Type B pancreatic cell (in vitro differentiated cells): Measurements from ENCODE around the gene FLOT1. TPM values are rescaled to one million over a fixed set of nuclear protein-coding genes. Genes with fewer than 3 reads are reported as not detected.
A peak's percentile ranks its signal among the peaks of the same experiment; 100 is the strongest.

Source experiments
- DNase-seq: peaks from one replicate; pipeline ENCODE4 v3.0.0; 2021; ENCODE audit warnings: mixed read lengths; ENCODE audit not compliant: unreplicated experiment; ENCODE audit errors: extremely low spot score
- H3K27ac Mint-ChIP-seq: 2 replicates; pipeline ENCODE4 v1.8.0; 2021; ENCODE audit warnings: mild to moderate bottlenecking, mixed read lengths
- H3K27me3 Mint-ChIP-seq: 2 replicates; pipeline ENCODE4 v1.8.0; 2021; ENCODE audit warnings: mixed read lengths
- H3K36me3 Mint-ChIP-seq: 2 replicates; pipeline ENCODE4 v1.8.0; 2021; ENCODE audit warnings: mixed read lengths
- H3K4me1 Mint-ChIP-seq: one replicate; pipeline ENCODE4 v1.8.0; 2021; ENCODE audit warnings: mixed read lengths; ENCODE audit not compliant: unreplicated experiment
- H3K4me3 Mint-ChIP-seq: 2 replicates; pipeline ENCODE4 v1.8.0; 2021; ENCODE audit warnings: mild to moderate bottlenecking, mixed read lengths
- H3K9me3 Mint-ChIP-seq: 2 replicates; pipeline ENCODE4 v1.8.0; 2021; ENCODE audit warnings: mixed read lengths
- long read RNA-seq: library from polyadenylated mRNA; unstranded; transcript quantifications from one replicate; pipeline ENCODE4 v2.0.0, GENCODE V29; 2020
- total RNA-seq: library from RNA; stranded (reverse); gene quantifications from 2 replicates; pipeline ENCODE4 v1.2.1, GENCODE V29; 2021; ENCODE audit warnings: low replicate concordance
- TF ChIP-seq, protein P1 (sequence below): fragments of 200-600 bp; sonication (generic); conservative IDR thresholded peaks from 2 replicates; pipeline ENCODE4 v1.5.0; 2021; ENCODE audit warnings: antibody characterized with exemption, mild to moderate bottlenecking

Gene FLOT1, protein sequence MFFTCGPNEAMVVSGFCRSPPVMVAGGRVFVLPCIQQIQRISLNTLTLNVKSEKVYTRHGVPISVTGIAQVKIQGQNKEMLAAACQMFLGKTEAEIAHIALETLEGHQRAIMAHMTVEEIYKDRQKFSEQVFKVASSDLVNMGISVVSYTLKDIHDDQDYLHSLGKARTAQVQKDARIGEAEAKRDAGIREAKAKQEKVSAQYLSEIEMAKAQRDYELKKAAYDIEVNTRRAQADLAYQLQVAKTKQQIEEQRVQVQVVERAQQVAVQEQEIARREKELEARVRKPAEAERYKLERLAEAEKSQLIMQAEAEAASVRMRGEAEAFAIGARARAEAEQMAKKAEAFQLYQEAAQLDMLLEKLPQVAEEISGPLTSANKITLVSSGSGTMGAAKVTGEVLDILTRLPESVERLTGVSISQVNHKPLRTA
- 72.9 and 94.8 TPM in 2 replicates for total RNA-seq
- long read RNA-seq, transcript FLOT1-201 (13 exons, 1,912 nt): major isoform, 44 of 74 reads
- long read RNA-seq, partial matches to known transcripts: 11 of 74 reads
- long read RNA-seq, other reads (novel, unspliced or antisense): 19 of 74 reads

DNA sequence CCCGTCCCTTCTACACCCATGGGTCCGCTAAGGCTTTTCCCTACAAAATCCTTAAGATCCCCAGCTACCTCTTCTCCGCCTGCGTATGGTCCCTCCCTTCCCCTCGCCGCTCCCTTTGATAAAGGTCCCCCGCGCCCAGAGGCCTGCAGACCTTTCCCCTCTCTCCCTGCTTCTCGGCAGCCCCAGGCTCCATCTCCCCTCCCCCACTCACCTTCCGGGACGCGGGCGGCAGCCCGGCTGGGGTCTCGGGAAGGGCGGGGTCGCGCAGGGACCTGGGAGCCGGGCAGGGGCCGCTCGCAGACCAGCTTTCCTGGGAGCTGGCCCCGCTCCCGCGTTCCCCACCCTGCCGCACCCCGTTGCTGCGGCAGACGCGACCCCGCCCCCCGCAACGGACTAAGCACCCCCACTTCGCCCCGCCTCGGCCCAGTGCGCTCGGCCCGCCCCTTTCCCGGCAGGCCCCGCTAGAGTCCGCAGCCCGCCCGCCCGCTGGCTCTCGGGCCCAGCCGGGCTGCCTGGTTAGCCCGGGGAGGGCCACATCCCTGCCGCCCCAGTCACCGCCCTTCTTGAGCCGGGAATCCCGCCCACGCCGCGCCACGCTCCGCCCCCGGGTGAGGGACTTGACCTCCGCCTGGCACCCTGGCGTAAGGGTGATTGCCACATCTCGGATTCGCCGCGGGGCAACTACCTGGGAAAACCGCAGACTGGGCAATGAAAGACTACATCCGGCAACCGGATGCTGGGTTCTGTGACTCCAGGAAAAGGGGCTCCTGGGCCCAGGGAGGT is at the start of gene FLOT1:
TSS of gene FLOT1 (minus strand) at position 372 of the 783 bp plus-strand sequence. CDS start 498 bp downstream, outside the sequence.
- H3K36me3 Mint-ChIP-seq: peaks cover 24% of the 10 kb centered on the region
- TF ChIP-seq, protein P1, sequence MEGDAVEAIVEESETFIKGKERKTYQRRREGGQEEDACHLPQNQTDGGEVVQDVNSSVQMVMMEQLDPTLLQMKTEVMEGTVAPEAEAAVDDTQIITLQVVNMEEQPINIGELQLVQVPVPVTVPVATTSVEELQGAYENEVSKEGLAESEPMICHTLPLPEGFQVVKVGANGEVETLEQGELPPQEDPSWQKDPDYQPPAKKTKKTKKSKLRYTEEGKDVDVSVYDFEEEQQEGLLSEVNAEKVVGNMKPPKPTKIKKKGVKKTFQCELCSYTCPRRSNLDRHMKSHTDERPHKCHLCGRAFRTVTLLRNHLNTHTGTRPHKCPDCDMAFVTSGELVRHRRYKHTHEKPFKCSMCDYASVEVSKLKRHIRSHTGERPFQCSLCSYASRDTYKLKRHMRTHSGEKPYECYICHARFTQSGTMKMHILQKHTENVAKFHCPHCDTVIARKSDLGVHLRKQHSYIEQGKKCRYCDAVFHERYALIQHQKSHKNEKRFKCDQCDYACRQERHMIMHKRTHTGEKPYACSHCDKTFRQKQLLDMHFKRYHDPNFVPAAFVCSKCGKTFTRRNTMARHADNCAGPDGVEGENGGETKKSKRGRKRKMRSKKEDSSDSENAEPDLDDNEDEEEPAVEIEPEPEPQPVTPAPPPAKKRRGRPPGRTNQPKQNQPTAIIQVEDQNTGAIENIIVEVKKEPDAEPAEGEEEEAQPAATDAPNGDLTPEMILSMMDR: no peak
- no peaks in the 10 kb centered on the region for H3K27me3 Mint-ChIP-seq
- peak within 1 kb of the TSS; percentile 97 for H3K27ac Mint-ChIP-seq
- H3K4me1 Mint-ChIP-seq: peaks cover 34% of the 10 kb centered on the region
- H3K4me3 Mint-ChIP-seq: peak within 1 kb of the TSS; percentile 99
- H3K9me3 Mint-ChIP-seq: no peaks in the 10 kb centered on the region
- peak; percentile 94 for DNase-seq

DNA sequence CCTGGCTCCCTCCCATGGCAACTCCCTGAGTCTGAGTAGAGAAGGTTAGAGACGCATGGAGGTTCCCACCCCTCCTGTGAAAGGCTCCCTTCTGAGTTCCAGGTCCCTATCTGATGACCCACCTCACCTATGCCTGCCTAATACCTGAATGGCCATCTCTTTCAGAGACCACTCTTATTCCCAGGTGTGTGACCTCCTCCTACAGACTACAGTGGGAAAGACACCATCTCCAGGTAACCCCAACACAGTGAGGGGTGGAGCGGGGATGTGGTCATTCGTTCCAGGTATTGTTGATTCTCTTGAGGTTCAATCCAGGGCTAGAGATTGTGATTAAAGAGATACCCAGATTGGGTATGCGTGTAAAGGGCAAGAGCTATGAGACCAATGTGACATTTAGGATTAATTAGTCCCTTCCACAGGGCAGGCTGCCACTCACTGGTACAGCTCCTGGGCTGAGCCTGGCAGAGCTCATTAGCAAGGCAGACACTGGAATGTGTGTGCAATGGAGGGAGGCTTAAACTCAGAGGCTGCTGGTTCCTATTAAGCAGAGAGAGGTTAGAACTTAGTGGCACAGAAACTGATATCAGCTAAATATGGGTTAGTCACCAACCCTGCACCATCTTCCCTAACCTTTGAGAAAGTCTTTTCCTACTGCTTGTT is 48.4 kb upstream of the FLOT1 start:
- Mint-ChIP-seq H3K36me3 (no peaks in the 10 kb centered on the region), H3K9me3 (no peaks in the 10 kb centered on the region), H3K4me3 (no peak overlapping the region), H3K27ac (no peak overlapping the region), H3K4me1 (peaks cover 5% of the 10 kb centered on the region), H3K27me3 (no peaks in the 10 kb centered on the region)
- TF ChIP-seq, protein P1: no peak
- DNase-seq: no peak

DNA sequence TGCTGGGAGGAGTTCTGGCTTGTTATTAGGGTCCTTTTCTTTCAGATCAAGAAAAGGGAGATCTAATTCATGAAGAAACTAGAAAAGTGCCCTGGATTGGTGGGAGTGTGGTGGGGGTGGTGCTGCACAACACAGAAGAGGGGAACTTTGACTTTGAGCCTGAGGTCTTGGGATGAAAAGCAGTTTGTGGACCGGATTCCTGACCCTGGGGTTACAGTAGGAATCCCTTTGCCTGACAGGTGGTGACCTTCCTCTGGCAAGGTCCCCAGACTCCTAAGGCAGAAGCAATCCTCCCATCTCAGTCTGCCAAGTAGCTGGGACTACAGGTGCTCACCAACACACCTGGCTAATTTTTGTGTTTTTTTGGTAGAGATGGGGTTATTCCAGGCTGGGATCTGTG is 47.1 kb upstream of the FLOT1 start:
- TF ChIP-seq, protein P1: no peak
- no peaks in the 10 kb centered on the region for H3K36me3 Mint-ChIP-seq
- DNase-seq: no peak
- H3K27ac Mint-ChIP-seq: no peak overlapping the region
- H3K27me3 Mint-ChIP-seq: no peaks in the 10 kb centered on the region
- H3K9me3 Mint-ChIP-seq: no peaks in the 10 kb centered on the region
- H3K4me1 Mint-ChIP-seq: peaks cover 5% of the 10 kb centered on the region
- H3K4me3 Mint-ChIP-seq: no peak overlapping the region

DNA sequence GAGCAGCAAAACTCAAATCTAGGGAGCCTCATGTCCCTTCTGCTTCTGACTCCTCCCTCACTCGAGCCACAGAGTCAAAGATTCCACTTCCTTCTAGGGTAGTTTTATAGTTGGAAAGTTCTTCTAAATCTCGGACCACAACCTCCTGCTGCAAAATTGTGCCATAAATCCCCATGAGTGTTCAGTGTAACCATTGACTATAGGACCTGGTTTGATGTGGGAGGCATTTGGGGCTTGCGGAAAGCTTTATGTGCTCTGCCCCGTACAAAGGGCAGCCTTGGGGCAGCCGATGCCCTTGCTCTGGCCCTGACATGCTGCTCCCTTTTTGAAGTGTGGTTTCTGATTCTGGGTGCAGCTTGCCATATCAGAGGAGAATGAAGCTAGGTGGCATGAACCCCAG is 45.5 kb upstream of the FLOT1 start:
- Mint-ChIP-seq H3K4me3 (no peak overlapping the region), H3K27me3 (no peaks in the 10 kb centered on the region), H3K27ac (no peak overlapping the region)

More for the DNA sequence above, 45.5 kb upstream of the FLOT1 start:
- no peaks in the 10 kb centered on the region for H3K36me3 Mint-ChIP-seq
- H3K9me3 Mint-ChIP-seq: no peaks in the 10 kb centered on the region
- TF ChIP-seq, protein P1: no peak
- DNase-seq: no peak
- no peaks in the 10 kb centered on the region for H3K4me1 Mint-ChIP-seq
